GM23338 (cell line): ENCODE measurements around the gene ADCY3. TPM values are rescaled to one million over a fixed set of nuclear protein-coding genes. Genes with fewer than 3 reads are reported as not detected.

Experiments used
- ATAC-seq: fragments of 200-7000 bp; cut with Tn5 transposase; 3 replicates; pipeline ENCODE4 v1.9.1; 2020
- DNase-seq: peaks from one replicate; pipeline ENCODE4 v3.0.0-alpha.2; 2015; ENCODE audit warnings: low spot score
- H2AFZ ChIP-seq: fragments of 200-600 bp; sonication (generic); 2 replicates; pipeline ENCODE4 v1.8.0; 2016; ENCODE audit warnings: antibody characterized with exemption, mild to moderate bottlenecking, moderate library complexity
- H3F3A ChIP-seq: fragments of 200-600 bp; sonication (generic); replicated peaks from 2 replicates; pipeline ENCODE4 v1.8.0; 2017; ENCODE audit warnings: antibody characterized with exemption, mixed run types, low read depth
- H3K27ac ChIP-seq: fragments of 200-600 bp; sonication (generic); 2 replicates; pipeline ENCODE4 v1.6.1; 2016; ENCODE audit warnings: low read depth
- H3K27me3 ChIP-seq: fragments of 200-600 bp; sonication (generic); 2 replicates; pipeline ENCODE4 v1.8.0; 2016; ENCODE audit warnings: mild to moderate bottlenecking, mixed run types, moderate library complexity; ENCODE audit not compliant: insufficient read depth
- H3K36me3 ChIP-seq: fragments of 200-600 bp; sonication (generic); 2 replicates; pipeline ENCODE4 v1.8.0; 2016; ENCODE audit warnings: mild to moderate bottlenecking; ENCODE audit not compliant: insufficient read depth
- H3K4me1 ChIP-seq: fragments of 200-600 bp; sonication (generic); 2 replicates; pipeline ENCODE4 v1.8.0; 2016; ENCODE audit warnings: mild to moderate bottlenecking, moderate library complexity; ENCODE audit not compliant: insufficient read depth
- H3K4me2 ChIP-seq: fragments of 200-600 bp; sonication (generic); 2 replicates; pipeline ENCODE4 v1.7.1; 2017; ENCODE audit warnings: mixed run types
- H3K4me3 ChIP-seq: fragments of 200-600 bp; sonication (generic); 2 replicates; pipeline ENCODE4 v1.6.1; 2016; ENCODE audit warnings: mixed run types
- H3K79me2 ChIP-seq: fragments of 200-600 bp; sonication (generic); replicated peaks from 2 replicates; pipeline ENCODE4 v1.8.0; 2017; ENCODE audit warnings: mild to moderate bottlenecking; ENCODE audit not compliant: insufficient read depth
- H3K9me2 ChIP-seq: fragments of 200-600 bp; sonication (generic); 2 replicates; pipeline ENCODE4 v1.8.0; 2017; ENCODE audit not compliant: insufficient read depth
- H4K20me1 ChIP-seq: fragments of 200-600 bp; sonication (generic); replicated peaks from 2 replicates; pipeline ENCODE4 v1.8.0; 2017; ENCODE audit warnings: mild to moderate bottlenecking; ENCODE audit not compliant: insufficient read depth
- H3K27ac Mint-ChIP-seq: 2 replicates; pipeline ENCODE4 v1.8.0; 2020; ENCODE audit warnings: inconsistent platforms, mild to moderate bottlenecking, moderate library complexity, mixed read lengths
- H3K27me3 Mint-ChIP-seq: 3 replicates; pipeline ENCODE4 v1.8.0; 2022; ENCODE audit warnings: low read depth, mild to moderate bottlenecking, moderate library complexity, mixed read lengths, inconsistent platforms; ENCODE audit not compliant: insufficient read depth, poor library complexity
- H3K36me3 Mint-ChIP-seq: 3 replicates; pipeline ENCODE4 v1.8.0; 2021; ENCODE audit warnings: low read depth, mild to moderate bottlenecking, inconsistent platforms, moderate library complexity, mixed read lengths
- H3K4me1 Mint-ChIP-seq: 3 replicates; pipeline ENCODE4 v1.8.0; 2020; ENCODE audit warnings: mild to moderate bottlenecking, inconsistent platforms, mixed read lengths
- H3K4me3 Mint-ChIP-seq: 3 replicates; pipeline ENCODE4 v1.8.0; 2021; ENCODE audit warnings: moderate library complexity, mild to moderate bottlenecking, inconsistent platforms, mixed read lengths
- H3K9me3 Mint-ChIP-seq: 3 replicates; pipeline ENCODE4 v1.8.0; 2020; ENCODE audit warnings: moderate library complexity, mild to moderate bottlenecking, inconsistent platforms, mixed read lengths
- CREB1 ChIP-seq: fragments of 250-450 bp; sonication (Bioruptor Pico); IDR thresholded peaks from 2 replicates; pipeline ENCODE4 v1.5.0; 2020; ENCODE audit warnings: low read depth, mild to moderate bottlenecking, moderate library complexity
- NANOG ChIP-seq: IDR thresholded peaks from 2 replicates; pipeline ENCODE4 v1.6.1; 2016; ENCODE audit warnings: antibody characterized with exemption, borderline replicate concordance
- POLR2AphosphoS5 ChIP-seq: IDR thresholded peaks from 2 replicates; pipeline ENCODE4 v1.6.1; 2016; ENCODE audit warnings: antibody characterized with exemption, low read depth
- STAT1 ChIP-seq: IDR thresholded peaks from one replicate; pipeline ENCODE4 v1.6.1; 2016; ENCODE audit warnings: antibody characterized with exemption; ENCODE audit not compliant: unreplicated experiment
- ZNF331 ChIP-seq: fragments of 250-450 bp; sonication (Bioruptor Pico); IDR thresholded peaks from 2 replicates; pipeline ENCODE4 v1.5.0; 2020; ENCODE audit warnings: low read depth, mild to moderate bottlenecking, moderate library complexity
- polyA plus RNA-seq: library from polyadenylated mRNA; unstranded; fragments of >200 nt; fragmentation: Nextera tagmentation; extraction: Ambion mirVana; gene quantifications from 2 replicates; pipeline ENCODE4 v1.2.1, GENCODE V29; 2016
- total RNA-seq: library from RNA; depleted of rRNA; stranded (reverse); fragments of >200 nt; shearing (Covaris generic); gene quantifications from 2 replicates; pipeline ENCODE4 v1.2.3, GENCODE V29; 2014
- TF ChIP-seq, protein P1 (sequence below), 2 experiments: fragments of 200-600 bp in 1 of 2; sonication (generic) in 1 of 2; conservative IDR thresholded peaks; 2 replicates each; pipeline versions ENCODE4 v1.5.1 to v1.6.1; 2016 to 2017; ENCODE audit warnings: antibody characterized with exemption in 2 of 2, low read depth in 2 of 2, mild to moderate bottlenecking in 2 of 2, moderate library complexity in 1 of 2

ADCY3 gene
- total and polyA plus RNA-seq, 2 experiments from 2014 or later, result 9.7 to 32.4 TPM

GRCh38 chr2:24929230-24929629 lies 9.2 kb upstream of the ADCY3 start:
- Histone ChIP-seq H3K36me3 (no peaks in the 10 kb centered on the region), H3K79me2 (no peaks in the 10 kb centered on the region), H2AFZ (no peak overlapping the region), H4K20me1 (no peaks in the 10 kb centered on the region), H3K9me2 (no peaks in the 10 kb centered on the region; the same call in 1 of the 2 replicates), H3K4me3 (no peak overlapping the region), H3K27ac (no peak overlapping the region), H3K27me3 (no peaks in the 10 kb centered on the region), H3K4me2 (no peak overlapping the region), H3K4me1 (peaks cover 16% of the 10 kb centered on the region), H3F3A (no peaks in the 10 kb centered on the region; the same call in 1 of the 2 replicates)
- H3K9me3 Mint-ChIP-seq, result no peaks in the 10 kb centered on the region
- no peak for ATAC-seq
- TF ChIP-seq, protein P1, sequence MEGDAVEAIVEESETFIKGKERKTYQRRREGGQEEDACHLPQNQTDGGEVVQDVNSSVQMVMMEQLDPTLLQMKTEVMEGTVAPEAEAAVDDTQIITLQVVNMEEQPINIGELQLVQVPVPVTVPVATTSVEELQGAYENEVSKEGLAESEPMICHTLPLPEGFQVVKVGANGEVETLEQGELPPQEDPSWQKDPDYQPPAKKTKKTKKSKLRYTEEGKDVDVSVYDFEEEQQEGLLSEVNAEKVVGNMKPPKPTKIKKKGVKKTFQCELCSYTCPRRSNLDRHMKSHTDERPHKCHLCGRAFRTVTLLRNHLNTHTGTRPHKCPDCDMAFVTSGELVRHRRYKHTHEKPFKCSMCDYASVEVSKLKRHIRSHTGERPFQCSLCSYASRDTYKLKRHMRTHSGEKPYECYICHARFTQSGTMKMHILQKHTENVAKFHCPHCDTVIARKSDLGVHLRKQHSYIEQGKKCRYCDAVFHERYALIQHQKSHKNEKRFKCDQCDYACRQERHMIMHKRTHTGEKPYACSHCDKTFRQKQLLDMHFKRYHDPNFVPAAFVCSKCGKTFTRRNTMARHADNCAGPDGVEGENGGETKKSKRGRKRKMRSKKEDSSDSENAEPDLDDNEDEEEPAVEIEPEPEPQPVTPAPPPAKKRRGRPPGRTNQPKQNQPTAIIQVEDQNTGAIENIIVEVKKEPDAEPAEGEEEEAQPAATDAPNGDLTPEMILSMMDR (conservative IDR thresholded peaks at IDR 0.05; ENCODE audit: low read depth in 2 of 2), result peak; percentile 27 to 36; a peak in 3 of 4 replicates
- TF ChIP-seq ZNF331 (CRISPR knock-in tag) (no peak), CREB1 (no peak)
- peaks cover 20% of the 10 kb centered on the region for H3K4me1 Mint-ChIP-seq
- no peaks in the 10 kb centered on the region for H3K27me3 Mint-ChIP-seq
- H3K27ac Mint-ChIP-seq, result no peak overlapping the region
- DNase-seq, result peak; percentile 44
- H3K36me3 Mint-ChIP-seq, result no peaks in the 10 kb centered on the region
- H3K4me3 Mint-ChIP-seq, result no peak overlapping the region

GRCh38 chr2:24928036-24928435 lies 8.0 kb upstream of the ADCY3 start:
- Histone ChIP-seq H3K27me3 (no peaks in the 10 kb centered on the region), H3K4me3 (no peak overlapping the region), H3K4me1 (peaks cover 16% of the 10 kb centered on the region), H2AFZ (no peak overlapping the region), H3K79me2 (no peaks in the 10 kb centered on the region), H4K20me1 (no peaks in the 10 kb centered on the region), H3K36me3 (no peaks in the 10 kb centered on the region), H3K4me2 (no peak overlapping the region), H3F3A (no peaks in the 10 kb centered on the region; the same call in 1 of the 2 replicates), H3K27ac (no peak overlapping the region), H3K9me2 (no peaks in the 10 kb centered on the region; the same call in 1 of the 2 replicates)
- H3K9me3 Mint-ChIP-seq, result no peaks in the 10 kb centered on the region
- H3K36me3 Mint-ChIP-seq, result no peaks in the 10 kb centered on the region
- no peak for DNase-seq
- TF ChIP-seq NANOG, result no peak
- TF ChIP-seq, protein P1 (conservative IDR thresholded peaks at IDR 0.05; ENCODE audit: low read depth in 2 of 2), result peak in 1 of 2 experiments; percentile 17; a peak in 1 of 4 replicates
- H3K27ac Mint-ChIP-seq, result no peak overlapping the region
- no peaks in the 10 kb centered on the region for H3K27me3 Mint-ChIP-seq
- no peak overlapping the region for H3K4me3 Mint-ChIP-seq
- H3K4me1 Mint-ChIP-seq, result peaks cover 25% of the 10 kb centered on the region
- no peak for ATAC-seq

- H3K36me3 Mint-ChIP-seq, result no peaks in the 10 kb centered on the region
- Histone ChIP-seq H4K20me1 (no peaks in the 10 kb centered on the region), H2AFZ (peak overlapping the region; percentile 90), H3K79me2 (no peaks in the 10 kb centered on the region), H3K4me1 (peaks cover 16% of the 10 kb centered on the region), H3K36me3 (no peaks in the 10 kb centered on the region), H3K4me2 (peak overlapping the region; percentile 61), H3K9me2 (no peaks in the 10 kb centered on the region; the same call in 1 of the 2 replicates), H3K27me3 (no peaks in the 10 kb centered on the region), H3K4me3 (peak overlapping the region; percentile 39; the same call in 1 of the 2 replicates), H3F3A (no peaks in the 10 kb centered on the region; the same call in 1 of the 2 replicates), H3K27ac (no peak overlapping the region)
- TF ChIP-seq STAT1 (no peak), POLR2AphosphoS5 (0 out of 2 replicates have a peak, but pooled peaks have one; percentile 28)
- H3K27me3 Mint-ChIP-seq, result peaks cover 2% of the 10 kb centered on the region
- ATAC-seq (peak; percentile 77), DNase-seq (peak; percentile 77)
- H3K27ac Mint-ChIP-seq, result no peak overlapping the region; the same call in 1 of the 2 replicates
- H3K4me1 Mint-ChIP-seq, result peaks cover 25% of the 10 kb centered on the region
- no peak overlapping the region for H3K4me3 Mint-ChIP-seq
- no peaks in the 10 kb centered on the region for H3K9me3 Mint-ChIP-seq
Observed at GRCh38 chr2:24926602-24927252, 6.7 kb upstream of the ADCY3 start.
